OCI-LY1 (cell line): ENCODE results near the gene DLGAP3.

Source experiments
- H2AFZ ChIP-seq: fragments of 200-600 bp; sonication (generic), shearing (Covaris generic); 2 replicates; pipeline ENCODE4 v1.6.0; 2014; ENCODE audit warnings: antibody characterized with exemption, mild to moderate bottlenecking, low read length
- H3F3A ChIP-seq: fragments of 200-600 bp; sonication (generic), shearing (Covaris generic); 2 replicates; pipeline ENCODE4 v1.6.0; 2014; ENCODE audit warnings: mild to moderate bottlenecking, antibody characterized with exemption, low read length, moderate library complexity; ENCODE audit not compliant: insufficient read depth
- H3K27ac ChIP-seq: fragments of 200-600 bp; sonication (generic); 2 replicates; pipeline ENCODE4 v1.5.1; 2014; ENCODE audit warnings: low read length, mixed run types, mild to moderate bottlenecking, low read depth; ENCODE audit not compliant: poor library complexity, severe bottlenecking
- H3K27me3 ChIP-seq: fragments of 200-600 bp; sonication (generic); 2 replicates; pipeline ENCODE4 v1.6.0; 2014; ENCODE audit warnings: antibody characterized with exemption, mild to moderate bottlenecking, low read length, moderate library complexity; ENCODE audit not compliant: insufficient read depth
- H3K36me3 ChIP-seq: fragments of 200-600 bp; sonication (generic); 2 replicates; pipeline ENCODE4 v1.6.1; 2014; ENCODE audit warnings: mild to moderate bottlenecking, antibody characterized with exemption, low read length, moderate library complexity, mixed read lengths; ENCODE audit not compliant: insufficient read depth
- H3K4me1 ChIP-seq: fragments of 200-600 bp; sonication (generic); 2 replicates; pipeline ENCODE4 v1.5.1; 2014; ENCODE audit warnings: mild to moderate bottlenecking, low read length, moderate library complexity; ENCODE audit not compliant: insufficient read depth, severe bottlenecking
- H3K4me2 ChIP-seq: fragments of 200-600 bp; sonication (generic), shearing (Covaris generic); 2 replicates; pipeline ENCODE4 v1.6.1; 2014; ENCODE audit warnings: low read length
- H3K4me3 ChIP-seq: fragments of 200-600 bp; sonication (generic); 2 replicates; pipeline ENCODE4 v1.5.1; 2014; ENCODE audit warnings: low read length, low read depth, mild to moderate bottlenecking, mixed read lengths; ENCODE audit not compliant: poor library complexity, severe bottlenecking
- H3K79me2 ChIP-seq: fragments of 200-600 bp; shearing (Covaris generic); 2 replicates; pipeline ENCODE4 v1.6.1; 2016; ENCODE audit warnings: mixed run types, low read length, mixed read lengths; ENCODE audit not compliant: insufficient read depth
- H3K9ac ChIP-seq: fragments of 200-600 bp; sonication (generic), shearing (Covaris generic); 2 replicates; pipeline ENCODE4 v1.6.1; 2014; ENCODE audit warnings: mild to moderate bottlenecking, low read length, mixed read lengths
- H3K9me2 ChIP-seq: fragments of 200-600 bp; sonication (generic), shearing (Covaris generic); 2 replicates; pipeline ENCODE4 v1.6.1; 2014; ENCODE audit warnings: low read depth, mild to moderate bottlenecking, low read length, mixed read lengths
- H3K9me3 ChIP-seq: fragments of 200-600 bp; shearing (Covaris generic); 2 replicates; pipeline ENCODE4 v1.6.1; 2014; ENCODE audit warnings: low read length, mixed read lengths
- H4K20me1 ChIP-seq: fragments of 200-600 bp; sonication (generic), shearing (Covaris generic); 2 replicates; pipeline ENCODE4 v1.6.0; 2016; ENCODE audit warnings: mild to moderate bottlenecking, low read length; ENCODE audit not compliant: insufficient read depth
- EZH2 ChIP-seq: fragments of 200-600 bp; sonication (generic), shearing (Covaris generic); IDR thresholded peaks from 2 replicates; pipeline ENCODE4 v1.8.0; 2017; ENCODE audit warnings: borderline replicate concordance, mixed run types, mild to moderate bottlenecking, antibody characterized with exemption, low read length, moderate library complexity, mixed read lengths
- TF ChIP-seq, protein P1 (sequence below): fragments of 200-600 bp; sonication (generic), shearing (Covaris generic); IDR thresholded peaks from 2 replicates; pipeline ENCODE4 v1.5.1; 2017; ENCODE audit warnings: mild to moderate bottlenecking, antibody characterized with exemption, low read length, moderate library complexity, mixed read lengths

DLGAP3 gene

GRCh38 chr1:34974626-34975025, 45.2 kb upstream of the DLGAP3 start:
- no peak overlapping the region for H3K9ac ChIP-seq

GRCh38 chr1:34973326-34973725, 43.9 kb upstream of the DLGAP3 start:
- no peak overlapping the region for H2AFZ ChIP-seq
- H3K27ac ChIP-seq: no peak overlapping the region
- no peaks in the 10 kb centered on the region for H3F3A ChIP-seq
- no peaks in the 10 kb centered on the region for H3K36me3 ChIP-seq
- H3K27me3 ChIP-seq: no peaks in the 10 kb centered on the region
- no peaks in the 10 kb centered on the region for H3K4me1 ChIP-seq
- no peaks in the 10 kb centered on the region for H3K79me2 ChIP-seq
- H3K9me2 ChIP-seq: no peaks in the 10 kb centered on the region
- H3K4me2 ChIP-seq: no peak overlapping the region
- 0 out of 2 replicates have a peak, but pooled peaks cover 2% of the 10 kb centered on the region for H3K9me3 ChIP-seq
- H4K20me1 ChIP-seq: no peaks in the 10 kb centered on the region
- H3K4me3 ChIP-seq: no peak overlapping the region
- TF ChIP-seq EZH2: no peak
- TF ChIP-seq, protein P1, sequence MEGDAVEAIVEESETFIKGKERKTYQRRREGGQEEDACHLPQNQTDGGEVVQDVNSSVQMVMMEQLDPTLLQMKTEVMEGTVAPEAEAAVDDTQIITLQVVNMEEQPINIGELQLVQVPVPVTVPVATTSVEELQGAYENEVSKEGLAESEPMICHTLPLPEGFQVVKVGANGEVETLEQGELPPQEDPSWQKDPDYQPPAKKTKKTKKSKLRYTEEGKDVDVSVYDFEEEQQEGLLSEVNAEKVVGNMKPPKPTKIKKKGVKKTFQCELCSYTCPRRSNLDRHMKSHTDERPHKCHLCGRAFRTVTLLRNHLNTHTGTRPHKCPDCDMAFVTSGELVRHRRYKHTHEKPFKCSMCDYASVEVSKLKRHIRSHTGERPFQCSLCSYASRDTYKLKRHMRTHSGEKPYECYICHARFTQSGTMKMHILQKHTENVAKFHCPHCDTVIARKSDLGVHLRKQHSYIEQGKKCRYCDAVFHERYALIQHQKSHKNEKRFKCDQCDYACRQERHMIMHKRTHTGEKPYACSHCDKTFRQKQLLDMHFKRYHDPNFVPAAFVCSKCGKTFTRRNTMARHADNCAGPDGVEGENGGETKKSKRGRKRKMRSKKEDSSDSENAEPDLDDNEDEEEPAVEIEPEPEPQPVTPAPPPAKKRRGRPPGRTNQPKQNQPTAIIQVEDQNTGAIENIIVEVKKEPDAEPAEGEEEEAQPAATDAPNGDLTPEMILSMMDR: no peak
- no peak overlapping the region for H3K9ac ChIP-seq

More at GRCh38 chr1:34974626-34975025, 45.2 kb upstream of the DLGAP3 start:
- Histone ChIP-seq H3K9me2 (no peaks in the 10 kb centered on the region), H3K4me1 (no peaks in the 10 kb centered on the region), H2AFZ (no peak overlapping the region), H3F3A (no peaks in the 10 kb centered on the region), H3K27ac (no peak overlapping the region), H3K27me3 (no peaks in the 10 kb centered on the region), H3K9me3 (no peaks in the 10 kb centered on the region), H3K79me2 (no peaks in the 10 kb centered on the region), H3K4me2 (no peak overlapping the region), H3K4me3 (no peak overlapping the region), H3K36me3 (no peaks in the 10 kb centered on the region), H4K20me1 (no peaks in the 10 kb centered on the region)
- TF ChIP-seq, protein P1: no peak
- no peak for TF ChIP-seq EZH2

DNA sequence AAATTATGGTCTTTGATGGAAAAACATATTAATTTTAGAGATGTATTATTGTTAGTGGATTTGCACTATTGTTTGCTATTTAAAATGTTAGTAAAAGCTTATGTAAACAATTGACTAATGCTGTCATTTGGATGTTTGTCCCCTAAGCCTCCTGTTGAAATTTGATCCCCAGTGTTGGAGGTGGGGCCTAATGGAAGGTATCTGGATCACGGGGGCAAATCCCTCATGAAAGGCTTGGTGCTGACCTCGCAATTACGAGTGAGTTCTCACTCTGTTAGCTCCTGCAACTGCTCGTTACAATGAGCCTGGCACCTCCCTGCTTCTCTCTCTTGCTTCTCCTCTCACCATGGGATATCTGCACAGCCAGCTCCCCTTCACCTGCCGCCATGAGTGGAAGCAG, 41.4 kb upstream of the DLGAP3 start:
- Histone ChIP-seq H3K9me2 (no peaks in the 10 kb centered on the region), H3K4me3 (no peak overlapping the region), H3F3A (no peaks in the 10 kb centered on the region), H4K20me1 (no peaks in the 10 kb centered on the region), H2AFZ (no peak overlapping the region), H3K27me3 (no peaks in the 10 kb centered on the region), H3K79me2 (no peaks in the 10 kb centered on the region), H3K4me2 (no peak overlapping the region), H3K27ac (no peak overlapping the region), H3K9ac (no peak overlapping the region), H3K9me3 (0 out of 2 replicates have a peak, but pooled peaks cover 2% of the 10 kb centered on the region), H3K36me3 (no peaks in the 10 kb centered on the region), H3K4me1 (no peaks in the 10 kb centered on the region)
- TF ChIP-seq EZH2: no peak
- TF ChIP-seq, protein P1: no peak
